H1 (cell line): ENCODE data around the gene R3HCC1L. TPM values are rescaled to one million over a fixed set of nuclear protein-coding genes. Genes with fewer than 3 reads are reported as not detected.

ENCODE experiments used
- CBX5 ChIP-seq: fragments of 300-800, 300-1000 bp; sonication (generic); IDR thresholded peaks from 2 replicates; pipeline ENCODE4 v1.7.1; 2016; ENCODE audit warnings: antibody characterized with exemption, low read length, low read depth
- POLR2AphosphoS5 ChIP-seq: IDR thresholded peaks from 2 replicates; pipeline ENCODE4 v1.6.1; 2011; ENCODE audit warnings: low read depth, low read length
- polyA plus RNA-seq, 7 experiments: library from polyadenylated mRNA; depleted of rRNA in 3 of 7; stranded (reverse) in 5 of 7; unstranded in 2 of 7; fragments of >200 nt in 5 of 7; fragments of 200-250 nt in 2 of 7; gene quantifications; 1 replicate in 5 of 7; 2 replicates in 1 of 7; 4 replicates in 1 of 7; pipeline versions ENCODE4 v1.2.1 to v1.2.3, GENCODE V29; 2011 to 2013; ENCODE audit warnings: missing spikeins in 2 of 7, mixed read lengths in 2 of 7
- total RNA-seq: library from RNA; stranded (reverse); fragmentation: NEBNext Ultra II Directional; extraction: Animal tissue kit (Norgen Biotek cat#: 25700); gene quantifications from 2 replicates; pipeline ENCODE4 v1.2.1, GENCODE V29; 2021
- TF ChIP-seq, protein P1 (sequence below): fragments of 300-600 bp; sonication (generic); IDR thresholded peaks from 2 replicates; pipeline ENCODE4 v1.7.1; 2012; ENCODE audit warnings: low read length, moderate library complexity, mild to moderate bottlenecking, inconsistent platforms; ENCODE audit not compliant: insufficient replicate concordance

The R3HCC1L gene
- total and polyA plus RNA-seq, 2 of the 8 experiments (the other 6 are each of a cell fraction or from before 2014, with no cell fraction given), result 6.9 to 13.9 TPM

DNA sequence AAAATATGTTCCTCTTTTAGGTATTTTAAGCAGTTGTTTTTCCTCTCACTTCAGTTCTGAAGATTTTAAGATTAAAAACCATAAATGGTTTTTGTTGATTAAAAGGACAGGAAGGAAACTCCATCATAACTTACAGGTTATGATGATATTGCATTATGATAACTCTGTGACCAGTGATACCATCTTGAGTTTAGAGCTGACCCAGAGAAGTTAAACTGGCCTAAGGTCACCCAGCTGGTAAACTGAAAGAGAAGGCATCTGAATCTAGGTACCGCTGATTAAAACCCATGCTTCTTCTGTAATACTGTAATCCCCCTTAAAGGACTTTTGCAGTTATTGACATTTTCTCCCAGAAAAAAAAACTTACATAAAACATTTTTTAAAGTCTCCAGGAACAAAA lies 103.9 kb downstream of the R3HCC1L start (continued):
- TF ChIP-seq, protein P1, sequence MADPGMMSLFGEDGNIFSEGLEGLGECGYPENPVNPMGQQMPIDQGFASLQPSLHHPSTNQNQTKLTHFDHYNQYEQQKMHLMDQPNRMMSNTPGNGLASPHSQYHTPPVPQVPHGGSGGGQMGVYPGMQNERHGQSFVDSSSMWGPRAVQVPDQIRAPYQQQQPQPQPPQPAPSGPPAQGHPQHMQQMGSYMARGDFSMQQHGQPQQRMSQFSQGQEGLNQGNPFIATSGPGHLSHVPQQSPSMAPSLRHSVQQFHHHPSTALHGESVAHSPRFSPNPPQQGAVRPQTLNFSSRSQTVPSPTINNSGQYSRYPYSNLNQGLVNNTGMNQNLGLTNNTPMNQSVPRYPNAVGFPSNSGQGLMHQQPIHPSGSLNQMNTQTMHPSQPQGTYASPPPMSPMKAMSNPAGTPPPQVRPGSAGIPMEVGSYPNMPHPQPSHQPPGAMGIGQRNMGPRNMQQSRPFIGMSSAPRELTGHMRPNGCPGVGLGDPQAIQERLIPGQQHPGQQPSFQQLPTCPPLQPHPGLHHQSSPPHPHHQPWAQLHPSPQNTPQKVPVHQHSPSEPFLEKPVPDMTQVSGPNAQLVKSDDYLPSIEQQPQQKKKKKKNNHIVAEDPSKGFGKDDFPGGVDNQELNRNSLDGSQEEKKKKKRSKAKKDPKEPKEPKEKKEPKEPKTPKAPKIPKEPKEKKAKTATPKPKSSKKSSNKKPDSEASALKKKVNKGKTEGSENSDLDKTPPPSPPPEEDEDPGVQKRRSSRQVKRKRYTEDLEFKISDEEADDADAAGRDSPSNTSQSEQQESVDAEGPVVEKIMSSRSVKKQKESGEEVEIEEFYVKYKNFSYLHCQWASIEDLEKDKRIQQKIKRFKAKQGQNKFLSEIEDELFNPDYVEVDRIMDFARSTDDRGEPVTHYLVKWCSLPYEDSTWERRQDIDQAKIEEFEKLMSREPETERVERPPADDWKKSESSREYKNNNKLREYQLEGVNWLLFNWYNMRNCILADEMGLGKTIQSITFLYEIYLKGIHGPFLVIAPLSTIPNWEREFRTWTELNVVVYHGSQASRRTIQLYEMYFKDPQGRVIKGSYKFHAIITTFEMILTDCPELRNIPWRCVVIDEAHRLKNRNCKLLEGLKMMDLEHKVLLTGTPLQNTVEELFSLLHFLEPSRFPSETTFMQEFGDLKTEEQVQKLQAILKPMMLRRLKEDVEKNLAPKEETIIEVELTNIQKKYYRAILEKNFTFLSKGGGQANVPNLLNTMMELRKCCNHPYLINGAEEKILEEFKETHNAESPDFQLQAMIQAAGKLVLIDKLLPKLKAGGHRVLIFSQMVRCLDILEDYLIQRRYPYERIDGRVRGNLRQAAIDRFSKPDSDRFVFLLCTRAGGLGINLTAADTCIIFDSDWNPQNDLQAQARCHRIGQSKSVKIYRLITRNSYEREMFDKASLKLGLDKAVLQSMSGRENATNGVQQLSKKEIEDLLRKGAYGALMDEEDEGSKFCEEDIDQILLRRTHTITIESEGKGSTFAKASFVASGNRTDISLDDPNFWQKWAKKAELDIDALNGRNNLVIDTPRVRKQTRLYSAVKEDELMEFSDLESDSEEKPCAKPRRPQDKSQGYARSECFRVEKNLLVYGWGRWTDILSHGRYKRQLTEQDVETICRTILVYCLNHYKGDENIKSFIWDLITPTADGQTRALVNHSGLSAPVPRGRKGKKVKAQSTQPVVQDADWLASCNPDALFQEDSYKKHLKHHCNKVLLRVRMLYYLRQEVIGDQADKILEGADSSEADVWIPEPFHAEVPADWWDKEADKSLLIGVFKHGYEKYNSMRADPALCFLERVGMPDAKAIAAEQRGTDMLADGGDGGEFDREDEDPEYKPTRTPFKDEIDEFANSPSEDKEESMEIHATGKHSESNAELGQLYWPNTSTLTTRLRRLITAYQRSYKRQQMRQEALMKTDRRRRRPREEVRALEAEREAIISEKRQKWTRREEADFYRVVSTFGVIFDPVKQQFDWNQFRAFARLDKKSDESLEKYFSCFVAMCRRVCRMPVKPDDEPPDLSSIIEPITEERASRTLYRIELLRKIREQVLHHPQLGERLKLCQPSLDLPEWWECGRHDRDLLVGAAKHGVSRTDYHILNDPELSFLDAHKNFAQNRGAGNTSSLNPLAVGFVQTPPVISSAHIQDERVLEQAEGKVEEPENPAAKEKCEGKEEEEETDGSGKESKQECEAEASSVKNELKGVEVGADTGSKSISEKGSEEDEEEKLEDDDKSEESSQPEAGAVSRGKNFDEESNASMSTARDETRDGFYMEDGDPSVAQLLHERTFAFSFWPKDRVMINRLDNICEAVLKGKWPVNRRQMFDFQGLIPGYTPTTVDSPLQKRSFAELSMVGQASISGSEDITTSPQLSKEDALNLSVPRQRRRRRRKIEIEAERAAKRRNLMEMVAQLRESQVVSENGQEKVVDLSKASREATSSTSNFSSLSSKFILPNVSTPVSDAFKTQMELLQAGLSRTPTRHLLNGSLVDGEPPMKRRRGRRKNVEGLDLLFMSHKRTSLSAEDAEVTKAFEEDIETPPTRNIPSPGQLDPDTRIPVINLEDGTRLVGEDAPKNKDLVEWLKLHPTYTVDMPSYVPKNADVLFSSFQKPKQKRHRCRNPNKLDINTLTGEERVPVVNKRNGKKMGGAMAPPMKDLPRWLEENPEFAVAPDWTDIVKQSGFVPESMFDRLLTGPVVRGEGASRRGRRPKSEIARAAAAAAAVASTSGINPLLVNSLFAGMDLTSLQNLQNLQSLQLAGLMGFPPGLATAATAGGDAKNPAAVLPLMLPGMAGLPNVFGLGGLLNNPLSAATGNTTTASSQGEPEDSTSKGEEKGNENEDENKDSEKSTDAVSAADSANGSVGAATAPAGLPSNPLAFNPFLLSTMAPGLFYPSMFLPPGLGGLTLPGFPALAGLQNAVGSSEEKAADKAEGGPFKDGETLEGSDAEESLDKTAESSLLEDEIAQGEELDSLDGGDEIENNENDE, result no peak
- no peak for TF ChIP-seq CBX5
- TF ChIP-seq POLR2AphosphoS5, result no peak
